Activated T-cell treated with anti-CD3 and anti-CD28 coated beads, Interleukin-2, amount 50 U/mL, for 72 hours (primary cell): ENCODE measurements around the gene NR6A1. TPM values are rescaled to one million over a fixed set of nuclear protein-coding genes. Genes with fewer than 3 reads are reported as not detected.
A peak's percentile ranks its signal among the peaks of the same experiment; 100 is the strongest.

ENCODE experiments used
- ATAC-seq, 2 donors: fragments of 150-1000 bp; cut with Tn5 transposase; replicated peaks in 1 of 2; 2 replicates each; pipeline ENCODE4 v1.10.0; 2021; ENCODE audit warnings: moderate library complexity in 2 of 2, mild to moderate bottlenecking in 1 of 2
- DNase-seq, 2 donors: peaks; one replicate each; pipeline ENCODE4 v3.0.0; 2021 to 2022; ENCODE audit warnings: mixed read lengths in 1 of 2
- H3K27ac Mint-ChIP-seq: one replicate; pipeline ENCODE4 v1.8.0; 2022; ENCODE audit warnings: mild to moderate bottlenecking, moderate library complexity, mixed read lengths
- H3K27me3 Mint-ChIP-seq: one replicate; pipeline ENCODE4 v1.8.0; 2022; ENCODE audit warnings: low read depth, mixed read lengths
- H3K36me3 Mint-ChIP-seq, 2 donors: one replicate each; pipeline ENCODE4 v1.8.0; 2022; ENCODE audit warnings: mixed read lengths in 2 of 2, mild to moderate bottlenecking in 1 of 2; ENCODE audit not compliant: insufficient read depth in 2 of 2
- H3K4me1 Mint-ChIP-seq: one replicate; pipeline ENCODE4 v1.8.0; 2022; ENCODE audit warnings: low read depth, mixed read lengths
- H3K4me3 Mint-ChIP-seq, 2 donors: one replicate each; pipeline ENCODE4 v1.8.0; 2022; ENCODE audit warnings: mild to moderate bottlenecking in 2 of 2, mixed read lengths in 2 of 2, moderate library complexity in 2 of 2
- H3K9me3 Mint-ChIP-seq, 2 donors: one replicate each; pipeline ENCODE4 v1.8.0; 2022; ENCODE audit warnings: mixed read lengths in 2 of 2
- total RNA-seq, 2 donors: library from RNA; stranded (reverse); gene quantifications; one replicate each; pipeline ENCODE4 v1.2.3, GENCODE V29; 2022

The NR6A1 gene
- total RNA-seq, 2 donors from 2014 or later: 2.9 to 4.0 TPM

- H3K27ac Mint-ChIP-seq: no peak overlapping the region
- no peak for ATAC-seq
- H3K4me1 Mint-ChIP-seq: peaks cover 2% of the 10 kb centered on the region
- no peaks in the 10 kb centered on the region for H3K9me3 Mint-ChIP-seq
- H3K4me3 Mint-ChIP-seq: no peak overlapping the region
- no peaks in the 10 kb centered on the region for H3K36me3 Mint-ChIP-seq
- DNase-seq: no peak
- H3K27me3 Mint-ChIP-seq: no peaks in the 10 kb centered on the region
Observed at GRCh38 chr9:124652615-124653393, 118.3 kb downstream of the NR6A1 start.

- Mint-ChIP-seq H3K9me3 (no peaks in the 10 kb centered on the region), H3K4me1 (no peaks in the 10 kb centered on the region)
- no peak for DNase-seq
Observed at GRCh38 chr9:124652203-124652602, 118.9 kb downstream of the NR6A1 start.

GRCh38 chr9:124645274-124645673 lies 125.8 kb downstream of the NR6A1 start:
- H3K27me3 Mint-ChIP-seq: no peaks in the 10 kb centered on the region
- H3K9me3 Mint-ChIP-seq: peaks cover 0 to 5% of the 10 kb centered on the region in 2 donors
- peaks cover 0 to 1% of the 10 kb centered on the region in 2 donors for H3K36me3 Mint-ChIP-seq
- no peak overlapping the region for H3K4me3 Mint-ChIP-seq
- DNase-seq (no peak), ATAC-seq (no peak)
- no peak overlapping the region for H3K27ac Mint-ChIP-seq
- no peaks in the 10 kb centered on the region for H3K4me1 Mint-ChIP-seq

More at GRCh38 chr9:124652203-124652602, 118.9 kb downstream of the NR6A1 start:
- H3K27ac Mint-ChIP-seq: no peak overlapping the region
- no peak overlapping the region for H3K4me3 Mint-ChIP-seq
- H3K27me3 Mint-ChIP-seq: no peaks in the 10 kb centered on the region
- no peaks in the 10 kb centered on the region for H3K36me3 Mint-ChIP-seq
- ATAC-seq: no peak

GRCh38 chr9:124639637-124640036 lies 131.5 kb downstream of the NR6A1 start:
- Mint-ChIP-seq H3K4me3 (no peak overlapping the region), H3K27me3 (peaks cover 20% of the 10 kb centered on the region), H3K4me1 (no peaks in the 10 kb centered on the region), H3K27ac (no peak overlapping the region), H3K9me3 (peaks cover 4 to 5% of the 10 kb centered on the region in 2 donors), H3K36me3 (peaks cover 0 to 4% of the 10 kb centered on the region in 2 donors)
- DNase-seq (no peak), ATAC-seq (no peak)

- H3K27ac Mint-ChIP-seq: no peak overlapping the region
- H3K9me3 Mint-ChIP-seq: peaks cover 4 to 5% of the 10 kb centered on the region in 2 donors
- H3K4me1 Mint-ChIP-seq: no peaks in the 10 kb centered on the region
- H3K27me3 Mint-ChIP-seq: peaks cover 25% of the 10 kb centered on the region
- no peak overlapping the region for H3K4me3 Mint-ChIP-seq
- peaks cover 0 to 4% of the 10 kb centered on the region in 2 donors for H3K36me3 Mint-ChIP-seq
- no peak for DNase-seq
- ATAC-seq: peak in 1 of 2 donors; percentile 26
Observed at GRCh38 chr9:124635285-124635684, 135.8 kb downstream of the NR6A1 start.

- no peak overlapping the region for H3K27ac Mint-ChIP-seq
- H3K9me3 Mint-ChIP-seq: peaks cover 4 to 5% of the 10 kb centered on the region in 2 donors
- no peaks in the 10 kb centered on the region for H3K4me1 Mint-ChIP-seq
- ATAC-seq: no peak
- H3K27me3 Mint-ChIP-seq: peaks cover 13% of the 10 kb centered on the region
- peaks cover 0 to 4% of the 10 kb centered on the region in 2 donors for H3K36me3 Mint-ChIP-seq
- no peak for DNase-seq
- no peak overlapping the region for H3K4me3 Mint-ChIP-seq
Observed at GRCh38 chr9:124632077-124632621, 139.0 kb downstream of the NR6A1 start.

- Mint-ChIP-seq H3K9me3 (peaks cover 4 to 5% of the 10 kb centered on the region in 2 donors), H3K36me3 (peaks cover 0 to 4% of the 10 kb centered on the region in 2 donors), H3K27me3 (peaks cover 13% of the 10 kb centered on the region), H3K4me3 (no peak overlapping the region), H3K27ac (no peak overlapping the region), H3K4me1 (no peaks in the 10 kb centered on the region)
- DNase-seq (no peak), ATAC-seq (no peak)
Observed at GRCh38 chr9:124631326-124631725, 139.8 kb downstream of the NR6A1 start.

GRCh38 chr9:124629600-124629999 lies 141.5 kb downstream of the NR6A1 start:
- Mint-ChIP-seq H3K9me3 (no peaks in the 10 kb centered on the region), H3K4me3 (no peak overlapping the region), H3K27me3 (peaks cover 13% of the 10 kb centered on the region), H3K4me1 (no peaks in the 10 kb centered on the region), H3K27ac (no peak overlapping the region), H3K36me3 (no peaks in the 10 kb centered on the region)
- DNase-seq: no peak
- no peak for ATAC-seq

- no peaks in the 10 kb centered on the region for H3K4me1 Mint-ChIP-seq
- no peaks in the 10 kb centered on the region for H3K36me3 Mint-ChIP-seq
- H3K27ac Mint-ChIP-seq: no peak overlapping the region
- peaks cover 16% of the 10 kb centered on the region for H3K27me3 Mint-ChIP-seq
- ATAC-seq (no peak), DNase-seq (no peak)
- H3K4me3 Mint-ChIP-seq: no peak overlapping the region
- no peaks in the 10 kb centered on the region for H3K9me3 Mint-ChIP-seq
Observed at GRCh38 chr9:124628741-124629140, 142.4 kb downstream of the NR6A1 start.

- Mint-ChIP-seq H3K27ac (no peak overlapping the region), H3K4me3 (no peak overlapping the region), H3K36me3 (no peaks in the 10 kb centered on the region), H3K4me1 (no peaks in the 10 kb centered on the region), H3K27me3 (peaks cover 11% of the 10 kb centered on the region), H3K9me3 (no peaks in the 10 kb centered on the region)
- ATAC-seq (no peak), DNase-seq (no peak)
Observed at GRCh38 chr9:124626276-124626675, 144.8 kb downstream of the NR6A1 start.

- H3K36me3 Mint-ChIP-seq: no peaks in the 10 kb centered on the region
- no peaks in the 10 kb centered on the region for H3K4me1 Mint-ChIP-seq
- H3K4me3 Mint-ChIP-seq: no peak overlapping the region
- H3K27ac Mint-ChIP-seq: peak overlapping the region; percentile 58
- no peaks in the 10 kb centered on the region for H3K9me3 Mint-ChIP-seq
- peaks cover 11% of the 10 kb centered on the region for H3K27me3 Mint-ChIP-seq
- ATAC-seq: peak in 1 of 2 donors; percentile 57
- DNase-seq: no peak
Observed at GRCh38 chr9:124625087-124625486, 146.0 kb downstream of the NR6A1 start.

- no peaks in the 10 kb centered on the region for H3K36me3 Mint-ChIP-seq
- peaks cover 11% of the 10 kb centered on the region for H3K27me3 Mint-ChIP-seq
- peak overlapping the region; percentile 58 for H3K27ac Mint-ChIP-seq
- no peak for ATAC-seq
- no peaks in the 10 kb centered on the region for H3K9me3 Mint-ChIP-seq
- no peak for DNase-seq
- H3K4me1 Mint-ChIP-seq: no peaks in the 10 kb centered on the region
- H3K4me3 Mint-ChIP-seq: no peak overlapping the region
Observed at GRCh38 chr9:124624735-124624992, 146.4 kb downstream of the NR6A1 start.

- H3K4me1 Mint-ChIP-seq: no peaks in the 10 kb centered on the region
- peaks cover 11% of the 10 kb centered on the region for H3K27me3 Mint-ChIP-seq
- DNase-seq (no peak), ATAC-seq (no peak)
- H3K27ac Mint-ChIP-seq: no peak overlapping the region
- no peaks in the 10 kb centered on the region for H3K9me3 Mint-ChIP-seq
- H3K36me3 Mint-ChIP-seq: no peaks in the 10 kb centered on the region
- no peak overlapping the region for H3K4me3 Mint-ChIP-seq
Observed at GRCh38 chr9:124623966-124624734, 147.0 kb downstream of the NR6A1 start.
